H1 (cell line): ENCODE data around the gene CCDC80. TPM values are rescaled to one million over a fixed set of nuclear protein-coding genes. Genes with fewer than 3 reads are reported as not detected.

Experiments
- GTF2F1 ChIP-seq: IDR thresholded peaks from 2 replicates; pipeline ENCODE4 v1.6.1; 2012; ENCODE audit warnings: low read depth, low read length, improper control_type of control experiment, borderline replicate concordance
- KDM4A ChIP-seq: IDR thresholded peaks from one replicate; pipeline ENCODE4 v1.7.1; 2012; ENCODE audit warnings: low read depth, mild to moderate bottlenecking, moderate library complexity, low read length, inconsistent platforms; ENCODE audit not compliant: severe bottlenecking
- SIX5 ChIP-seq: IDR thresholded peaks from 2 replicates; pipeline ENCODE4 v1.6.1; 2011; ENCODE audit warnings: mild to moderate bottlenecking, low read depth, low read length
- SUZ12 ChIP-seq: fragments of 200-600 bp; sonication (generic); IDR thresholded peaks from 2 replicates; pipeline ENCODE4 v1.6.1; 2012; ENCODE audit warnings: mild to moderate bottlenecking, inconsistent platforms, low read length, moderate library complexity, mixed read lengths
- YY1 ChIP-seq: IDR thresholded peaks from 2 replicates; pipeline ENCODE4 v1.6.1; 2011; ENCODE audit warnings: low read depth, mild to moderate bottlenecking, low read length
- polyA plus RNA-seq, 7 experiments: library from polyadenylated mRNA; depleted of rRNA in 3 of 7; stranded (reverse) in 5 of 7; unstranded in 2 of 7; fragments of >200 nt in 5 of 7; fragments of 200-250 nt in 2 of 7; gene quantifications; 1 replicate in 5 of 7; 2 replicates in 1 of 7; 4 replicates in 1 of 7; pipeline versions ENCODE4 v1.2.1 to v1.2.3, GENCODE V29; 2011 to 2013; ENCODE audit warnings: missing spikeins in 2 of 7, mixed read lengths in 2 of 7
- total RNA-seq: library from RNA; stranded (reverse); fragmentation: NEBNext Ultra II Directional; extraction: Animal tissue kit (Norgen Biotek cat#: 25700); gene quantifications from 2 replicates; pipeline ENCODE4 v1.2.1, GENCODE V29; 2021

The CCDC80 gene
- total and polyA plus RNA-seq, 2 of the 8 experiments (the other 6 are each of a cell fraction or from before 2014, with no cell fraction given) = 1.1 to 12.9 TPM

DNA sequence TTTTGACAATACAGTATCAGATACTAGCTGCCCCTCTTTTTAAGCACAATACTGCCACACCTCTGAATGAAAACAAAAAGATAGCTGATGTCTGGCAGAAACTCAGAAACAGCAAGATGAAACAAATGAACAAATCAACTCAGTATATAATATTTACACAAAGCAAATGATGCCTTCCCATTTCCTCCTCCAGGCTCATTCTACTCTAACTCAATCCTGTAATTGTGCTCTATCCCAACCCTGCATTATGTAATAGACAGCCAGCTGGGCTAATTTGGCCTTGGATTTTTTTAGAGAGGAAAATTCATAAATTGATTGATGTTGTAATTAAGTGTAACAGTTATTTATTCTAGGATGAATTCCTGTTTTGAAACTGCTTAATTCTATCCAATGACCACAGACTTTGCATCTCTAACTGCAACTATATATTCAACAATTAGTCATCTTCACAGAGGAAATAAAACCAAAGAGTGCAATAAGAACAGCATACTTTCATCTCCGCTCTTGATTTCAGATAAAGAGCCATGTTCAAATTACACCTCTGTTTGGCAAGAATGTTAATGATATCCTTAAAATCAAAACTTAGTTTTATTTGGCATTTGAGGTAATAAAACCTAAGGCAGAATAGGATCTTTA lies 85.3 kb downstream of the CCDC80 start (continued):
- no peak for TF ChIP-seq KDM4A
- TF ChIP-seq SUZ12 = no peak
- no peak for TF ChIP-seq YY1
- no peak for TF ChIP-seq SIX5
- TF ChIP-seq GTF2F1 = no peak
